GM19239 (cell line): Measurements from ENCODE around the gene KMT5B.

Experiments
- DNase-seq: peaks from one replicate; pipeline ENCODE4 v3.0.0; 2011; ENCODE audit warnings: low spot score; ENCODE audit not compliant: insufficient read length
- FAIRE-seq: peaks from 2 replicates; lab custom pipeline; 2011; peaks lifted over from hg19 to GRCh38; lab: Jason Lieb, UNC

The KMT5B gene

DNA sequence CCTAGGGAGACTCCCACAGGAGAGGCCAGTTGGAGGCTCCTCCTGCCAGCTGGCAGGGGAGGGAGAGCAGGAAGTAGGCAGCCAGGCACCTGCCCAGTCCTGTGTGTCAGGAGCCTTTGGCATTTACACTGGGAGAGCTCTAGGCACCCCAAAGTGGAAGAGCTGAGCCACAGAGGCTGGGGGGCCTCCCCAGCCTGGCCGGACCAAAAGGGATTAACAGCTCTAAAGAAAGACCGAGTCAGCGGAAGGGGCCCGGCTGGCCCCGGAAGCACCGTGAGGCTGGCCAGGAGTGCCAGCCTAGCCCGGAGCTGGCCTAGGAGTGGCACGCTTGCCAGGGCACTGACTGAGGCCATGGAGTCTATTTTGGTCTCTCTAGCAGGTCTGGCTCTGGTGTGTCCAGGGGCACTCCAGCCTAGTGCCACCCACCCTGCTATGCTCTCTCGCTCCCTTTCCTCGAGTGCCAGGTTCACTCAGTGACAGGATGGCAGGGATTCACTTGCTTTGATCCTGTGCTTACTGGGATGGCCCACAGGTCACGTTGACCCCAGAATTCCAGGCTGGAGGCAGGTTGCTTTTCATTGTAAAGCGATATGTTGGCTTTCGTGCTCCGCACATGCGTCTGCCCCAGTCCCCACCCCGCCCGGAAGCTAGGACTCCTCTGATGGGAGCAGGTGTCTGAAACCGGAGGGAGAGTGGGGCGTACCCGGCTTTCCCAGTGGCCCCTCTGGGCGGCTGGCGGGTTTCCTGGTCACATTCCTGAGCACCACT lies 3.3 kb upstream of the KMT5B start:
- FAIRE-seq: no peak
- no peak for DNase-seq

- FAIRE-seq (no peak), DNase-seq (no peak)
These were observed 2.6 kb upstream of the KMT5B start for GRCh38 chr11:68215524-68216170.

- no peak for FAIRE-seq
- no peak for DNase-seq
These were observed 2.0 kb upstream of the KMT5B start for GRCh38 chr11:68215087-68215445.

- DNase-seq (no peak), FAIRE-seq (no peak)
These were observed 1.3 kb upstream of the KMT5B start for GRCh38 chr11:68214173-68215086.

DNA sequence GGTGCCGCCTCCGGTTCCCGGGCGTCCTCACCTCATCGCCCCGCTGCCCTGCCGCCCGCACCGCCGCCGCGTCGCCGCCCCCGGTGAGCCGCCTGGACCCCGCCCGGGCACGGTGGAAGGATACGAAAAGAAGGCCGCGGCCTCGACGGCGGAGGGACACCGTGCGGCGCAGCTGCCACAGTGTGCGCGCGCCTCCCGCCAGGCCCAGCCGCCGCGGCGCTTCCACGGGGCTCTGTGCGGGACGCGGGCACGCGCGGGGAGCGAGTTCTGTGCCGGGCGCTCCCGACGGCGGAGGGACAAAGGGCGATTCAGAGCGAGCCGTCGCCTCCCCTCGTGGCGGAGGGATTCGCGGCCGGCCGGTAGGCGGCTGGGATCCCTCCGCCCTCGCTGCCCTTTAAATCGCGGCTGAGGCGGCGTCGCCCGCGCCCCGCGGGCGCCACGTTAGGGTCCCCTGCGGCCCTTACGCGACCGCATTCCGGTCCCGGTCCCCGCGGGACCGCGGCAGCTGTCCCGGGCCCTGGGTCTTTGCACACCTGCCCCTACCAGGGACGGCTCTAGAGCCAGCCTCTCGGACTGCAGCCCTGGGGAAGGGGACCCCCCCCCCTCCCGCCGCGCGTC lies 568 bp upstream of the KMT5B start:
- FAIRE-seq (no peak), DNase-seq (peak; percentile 86)

DNA sequence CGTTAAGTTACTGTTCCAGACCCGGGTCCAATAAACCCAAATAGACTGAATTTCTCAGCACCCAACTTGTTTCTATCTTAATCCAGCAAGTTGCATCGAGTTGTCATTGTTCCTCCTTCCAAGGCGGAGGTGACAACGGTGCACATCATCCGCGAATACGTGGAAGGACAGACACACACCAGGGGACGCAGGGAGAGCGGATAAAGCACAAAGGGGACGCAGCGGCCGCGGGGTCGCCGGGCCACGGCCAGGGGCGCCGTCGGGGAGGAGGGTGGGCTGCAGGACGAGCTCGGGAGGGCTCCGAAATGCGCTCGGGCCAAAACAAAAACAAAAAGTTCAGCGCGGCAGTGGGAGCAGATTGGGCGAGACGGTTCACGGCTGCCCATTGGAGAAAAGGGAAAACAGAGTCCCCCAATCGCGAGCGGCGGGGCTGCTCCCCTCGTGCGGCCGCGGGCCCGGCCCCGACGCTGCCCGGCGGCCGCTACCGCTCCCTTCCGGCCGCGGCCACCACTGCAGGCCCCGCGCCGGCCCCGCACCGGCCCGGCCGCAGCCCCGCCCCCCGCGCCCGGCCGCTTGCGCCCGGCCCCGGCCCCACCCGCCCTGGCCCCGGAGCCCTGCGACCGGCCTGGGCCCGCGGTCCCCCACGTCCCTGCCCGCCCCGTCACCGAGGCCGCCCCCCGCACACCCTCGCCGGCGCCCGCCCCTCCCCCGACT lies 518 bp downstream of the KMT5B start:
- peak; percentile 83 for DNase-seq
- peak; percentile 39 for FAIRE-seq

DNA sequence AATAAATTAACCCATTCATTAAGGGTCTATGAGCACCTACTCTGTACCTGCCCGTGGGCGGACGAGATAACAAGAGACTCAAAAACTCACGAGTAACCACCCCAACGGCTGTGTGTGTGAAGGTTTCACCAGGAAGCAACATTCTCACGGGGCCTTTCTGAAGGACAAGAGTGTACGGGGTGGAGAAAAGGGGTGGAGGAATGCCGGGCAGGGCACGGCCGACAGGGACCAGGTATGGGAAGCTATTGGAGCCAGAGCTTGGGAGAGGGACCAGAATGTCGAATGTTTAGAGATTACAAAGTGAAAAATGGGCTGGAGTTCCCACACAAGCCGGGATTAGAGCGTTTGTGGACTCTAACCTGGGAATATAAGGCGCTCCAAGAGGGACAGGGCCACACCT lies 1.6 kb downstream of the KMT5B start:
- FAIRE-seq (no peak), DNase-seq (no peak)

- peak; percentile 71 for FAIRE-seq
- DNase-seq: peak; percentile 34
These were observed 6.9 kb downstream of the KMT5B start for GRCh38 chr11:68206211-68206610.

GRCh38 chr11:68204402-68204801 lies 8.7 kb downstream of the KMT5B start:
- FAIRE-seq (no peak), DNase-seq (no peak)

GRCh38 chr11:68202165-68202564 lies 10.9 kb downstream of the KMT5B start:
- no peak for DNase-seq
- FAIRE-seq: no peak

- FAIRE-seq (no peak), DNase-seq (no peak)
These were observed 11.6 kb downstream of the KMT5B start for GRCh38 chr11:68201492-68201891.

DNA sequence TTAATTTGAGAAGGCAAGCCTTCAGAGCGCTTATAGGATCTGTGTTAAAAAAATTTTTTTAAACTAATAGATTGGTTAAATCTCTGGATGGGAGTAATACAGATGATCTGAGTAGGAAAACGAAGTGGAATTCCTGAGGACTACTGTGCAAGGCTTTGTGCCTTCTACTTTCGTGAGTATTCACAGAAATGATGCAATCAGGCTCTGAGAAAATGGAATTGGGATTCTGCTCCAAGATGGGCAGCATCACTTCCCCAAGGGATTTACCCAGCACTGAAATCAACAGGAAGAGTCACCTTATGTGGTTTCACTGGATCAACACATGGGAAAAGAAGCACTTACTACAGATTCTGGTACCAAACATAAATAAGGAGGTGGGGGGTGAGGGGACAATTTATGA lies 12.5 kb downstream of the KMT5B start:
- no peak for DNase-seq
- no peak for FAIRE-seq

DNA sequence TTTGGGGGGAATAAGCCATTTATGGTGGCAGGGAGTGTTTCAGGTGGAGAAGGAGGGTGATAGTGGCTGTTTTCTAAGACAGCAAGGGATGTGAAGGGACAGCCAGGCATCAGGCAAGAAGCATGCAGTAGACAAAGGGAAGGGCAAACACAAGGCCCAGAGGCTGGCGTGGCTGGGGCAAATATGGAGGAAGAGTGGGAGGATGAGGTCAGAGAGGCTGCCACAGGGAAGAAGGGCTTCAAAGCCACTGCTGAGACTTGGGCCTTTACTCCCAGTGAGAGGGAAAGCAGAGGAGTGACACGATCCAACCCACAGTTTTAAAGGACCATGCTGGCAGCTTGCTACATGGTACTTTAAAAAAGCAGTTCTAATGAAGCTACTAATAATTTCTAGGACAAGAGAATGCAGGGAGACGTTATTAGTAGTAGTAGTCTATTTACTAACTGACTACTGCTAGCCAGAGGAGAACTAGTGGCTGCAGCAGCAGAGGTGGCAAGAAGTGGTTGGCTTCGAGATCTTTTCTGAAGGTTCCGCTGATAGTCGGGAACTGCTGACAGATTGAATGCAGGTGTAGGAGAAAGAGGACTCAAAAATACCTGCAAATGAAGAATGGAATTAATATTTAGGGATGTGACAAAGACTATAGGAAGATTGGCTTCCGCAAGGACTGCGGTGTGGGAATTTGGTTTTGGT lies 13.7 kb downstream of the KMT5B start:
- DNase-seq: no peak
- no peak for FAIRE-seq

DNA sequence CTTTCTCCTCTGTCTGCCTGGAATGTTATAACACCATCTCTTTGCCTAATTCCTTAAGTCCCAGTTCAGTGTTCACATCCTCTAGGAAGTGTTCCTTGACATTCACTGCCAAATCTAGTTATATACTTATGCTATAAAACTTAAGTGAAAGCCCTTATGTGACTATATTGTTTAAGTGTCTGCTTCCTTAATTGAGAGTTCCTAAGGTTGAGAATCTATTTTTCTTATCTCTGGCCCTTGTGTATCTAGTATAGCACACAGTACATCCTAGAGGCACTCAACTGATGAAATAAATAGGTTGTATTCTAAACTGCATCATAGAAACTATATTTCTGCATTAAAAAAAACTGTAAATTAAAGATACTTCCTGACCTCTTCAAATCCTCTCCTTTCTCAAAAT lies 16.9 kb downstream of the KMT5B start:
- FAIRE-seq: no peak
- DNase-seq: no peak

DNA sequence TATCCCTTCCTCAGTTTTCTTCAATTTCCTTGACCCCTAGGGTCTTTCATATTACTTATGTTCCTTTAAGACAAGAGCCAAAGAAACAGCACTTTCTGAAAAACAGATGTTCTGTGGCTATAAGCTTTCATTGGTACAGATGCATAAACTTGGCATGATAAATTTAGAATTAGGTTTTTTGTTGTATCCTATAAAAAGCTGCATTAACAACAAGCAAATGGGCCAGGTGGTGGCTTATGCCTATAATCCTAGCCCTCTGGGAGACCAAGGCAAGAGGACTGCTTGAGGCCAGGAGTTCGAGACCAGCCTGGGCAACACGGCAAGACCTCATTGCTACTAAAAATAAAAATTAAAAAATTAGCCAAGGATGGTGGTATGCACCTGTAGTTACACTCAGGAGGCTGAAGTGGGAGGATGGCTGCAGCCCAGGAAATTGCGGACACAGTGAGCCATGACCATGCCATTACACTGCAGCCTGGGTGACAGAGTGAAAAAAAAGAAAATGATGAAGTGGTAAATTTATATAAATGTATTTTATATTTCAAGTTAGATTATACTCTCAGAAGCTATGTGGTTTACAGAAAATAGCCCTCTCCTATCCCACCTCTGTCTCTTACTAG lies 18.3 kb downstream of the KMT5B start:
- DNase-seq (no peak), FAIRE-seq (no peak)

DNA sequence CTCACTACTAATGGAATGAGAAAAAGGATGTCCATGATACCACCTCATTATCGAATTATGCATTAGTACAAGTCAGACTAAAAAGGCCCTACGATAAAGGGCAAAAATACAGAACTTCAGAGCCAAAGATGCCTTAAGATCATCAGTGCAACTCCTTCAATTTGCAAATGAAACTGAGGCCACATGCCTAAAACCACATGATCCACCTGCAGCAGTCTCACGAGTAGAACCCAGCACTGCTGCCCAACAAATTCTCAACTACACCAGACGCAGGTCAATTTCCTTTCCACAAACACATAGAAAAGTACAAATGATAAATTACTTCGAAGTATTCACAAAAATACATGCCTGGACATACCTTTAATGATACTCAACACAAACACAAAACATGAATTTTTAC lies 20.1 kb downstream of the KMT5B start:
- DNase-seq (no peak), FAIRE-seq (no peak)

GRCh38 chr11:68191661-68192579 lies 21.2 kb downstream of the KMT5B start:
- FAIRE-seq (no peak), DNase-seq (no peak)

GRCh38 chr11:68189888-68190287 lies 23.2 kb downstream of the KMT5B start:
- DNase-seq: no peak
- no peak for FAIRE-seq
